ENCODE results near the gene B3GNT3. TPM values are rescaled to one million over a fixed set of nuclear protein-coding genes. Genes with fewer than 3 reads are reported as not detected.

The B3GNT3 gene
- total RNA-seq, 1 experiment from 2014 or later = 22.2 TPM

DNA sequence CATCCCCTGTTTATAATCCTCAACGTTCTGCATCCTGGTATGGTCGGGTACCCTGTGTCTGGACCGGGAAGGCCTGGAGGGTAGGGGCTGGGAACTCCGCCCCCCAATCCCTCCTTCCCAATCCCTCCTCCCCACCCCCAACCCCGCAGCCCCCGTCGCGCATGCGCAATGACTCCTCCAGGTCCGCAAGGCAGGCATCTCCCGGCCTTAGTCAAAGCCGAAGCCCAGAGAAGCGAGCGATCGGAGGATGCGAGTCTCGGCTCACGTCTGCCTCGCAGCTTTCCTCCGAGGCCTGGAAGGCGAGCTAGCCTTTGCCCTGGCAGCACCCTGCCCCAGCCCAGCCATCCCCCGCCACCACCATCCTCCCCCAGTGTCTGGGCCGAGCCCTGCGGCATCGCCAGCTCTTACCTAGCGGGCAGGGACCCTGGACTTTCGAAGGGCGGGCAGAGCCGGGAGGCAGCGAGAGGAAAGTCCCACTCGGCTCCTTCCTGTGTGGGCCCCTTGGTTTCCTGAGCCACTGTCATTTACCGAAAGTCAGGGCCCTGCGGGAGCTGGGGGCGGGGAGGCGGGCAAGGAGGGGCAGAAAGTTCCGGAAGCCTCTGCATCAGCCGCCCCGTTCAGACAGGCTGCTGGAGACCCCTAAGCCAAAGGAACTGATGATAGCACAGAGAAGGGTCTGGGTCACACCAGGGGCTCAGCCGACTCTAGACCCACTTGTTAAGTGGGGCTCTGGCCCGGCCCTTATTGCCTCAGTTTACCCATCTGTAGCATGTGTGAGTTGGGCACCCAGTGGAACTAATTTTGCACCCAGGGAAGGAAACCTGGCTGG, 52.8 kb downstream of the B3GNT3 start, which contains the start of gene JAK3:
Gene JAK3, minus strand, starts transcription at position 445 of the 829 bp plus-strand sequence. CDS start 3,565 bp downstream, outside the sequence.
- Histone ChIP-seq H3K79me2 (ENCODE audit: insufficient read depth, low read length) (peaks cover 9% of the 10 kb centered on the region), H3K4me2 (ENCODE audit: low read length) (no peak within 1 kb of the TSS), H3K27ac (ENCODE audit: low read depth, low read length) (no peak within 1 kb of the TSS), H2AFZ (ENCODE audit: low read depth, low read length, poor library complexity, severe bottlenecking) (no peak within 1 kb of the TSS), H3K9me3 (ENCODE audit: control insufficient read depth in 1 of 2, insufficient read depth in 1 of 2, low read depth in 1 of 2, low read length in 2 of 2) (no peaks in the 10 kb centered on the region), H3K4me1 (ENCODE audit: control insufficient read depth in 1 of 2, insufficient read depth in 2 of 2, low read length in 2 of 2) (peaks cover 7 to 25% of the 10 kb centered on the region in 2 experiments; a peak in 3 of 4 replicates), H3K4me3 (replicated peaks in 1 of 2; ENCODE audit: low read depth in 1 of 2, low read length in 2 of 2) (no peak within 1 kb of the TSS), H3K9ac (ENCODE audit: low read length) (no peak within 1 kb of the TSS), H3K9me2 (ENCODE audit: insufficient read depth) (no peaks in the 10 kb centered on the region), H4K20me1 (ENCODE audit: insufficient read depth) (no peaks in the 10 kb centered on the region), H3K36me3 (ENCODE audit: control insufficient read depth in 1 of 2, insufficient read depth in 2 of 2, low read length in 2 of 2) (no peaks in the 10 kb centered on the region), H3K27me3 (ENCODE audit: insufficient read depth, low read length) (no peaks in the 10 kb centered on the region)
- POLR2A ChIA-PET = no interaction called here
- intact Hi-C loops (cut with micrococcal nuclease) = no loop called here
- TF ChIP-seq, protein P1, sequence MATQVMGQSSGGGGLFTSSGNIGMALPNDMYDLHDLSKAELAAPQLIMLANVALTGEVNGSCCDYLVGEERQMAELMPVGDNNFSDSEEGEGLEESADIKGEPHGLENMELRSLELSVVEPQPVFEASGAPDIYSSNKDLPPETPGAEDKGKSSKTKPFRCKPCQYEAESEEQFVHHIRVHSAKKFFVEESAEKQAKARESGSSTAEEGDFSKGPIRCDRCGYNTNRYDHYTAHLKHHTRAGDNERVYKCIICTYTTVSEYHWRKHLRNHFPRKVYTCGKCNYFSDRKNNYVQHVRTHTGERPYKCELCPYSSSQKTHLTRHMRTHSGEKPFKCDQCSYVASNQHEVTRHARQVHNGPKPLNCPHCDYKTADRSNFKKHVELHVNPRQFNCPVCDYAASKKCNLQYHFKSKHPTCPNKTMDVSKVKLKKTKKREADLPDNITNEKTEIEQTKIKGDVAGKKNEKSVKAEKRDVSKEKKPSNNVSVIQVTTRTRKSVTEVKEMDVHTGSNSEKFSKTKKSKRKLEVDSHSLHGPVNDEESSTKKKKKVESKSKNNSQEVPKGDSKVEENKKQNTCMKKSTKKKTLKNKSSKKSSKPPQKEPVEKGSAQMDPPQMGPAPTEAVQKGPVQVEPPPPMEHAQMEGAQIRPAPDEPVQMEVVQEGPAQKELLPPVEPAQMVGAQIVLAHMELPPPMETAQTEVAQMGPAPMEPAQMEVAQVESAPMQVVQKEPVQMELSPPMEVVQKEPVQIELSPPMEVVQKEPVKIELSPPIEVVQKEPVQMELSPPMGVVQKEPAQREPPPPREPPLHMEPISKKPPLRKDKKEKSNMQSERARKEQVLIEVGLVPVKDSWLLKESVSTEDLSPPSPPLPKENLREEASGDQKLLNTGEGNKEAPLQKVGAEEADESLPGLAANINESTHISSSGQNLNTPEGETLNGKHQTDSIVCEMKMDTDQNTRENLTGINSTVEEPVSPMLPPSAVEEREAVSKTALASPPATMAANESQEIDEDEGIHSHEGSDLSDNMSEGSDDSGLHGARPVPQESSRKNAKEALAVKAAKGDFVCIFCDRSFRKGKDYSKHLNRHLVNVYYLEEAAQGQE (IDR thresholded peaks at IDR 0.05; ENCODE audit: low read depth) = no peak
- TF ChIP-seq RAD21 (IDR thresholded peaks at IDR 0.05; ENCODE audit: low read depth) (no peak), EZH2 (IDR thresholded peaks at IDR 0.05) (no peak), TCF7L2 (IDR thresholded peaks at IDR 0.05; ENCODE audit: borderline replicate concordance, extremely low read depth, insufficient read depth, insufficient read length) (no peak), EZH2phosphoT487 (IDR thresholded peaks at IDR 0.05; ENCODE audit: borderline replicate concordance) (no peak), SRF (IDR thresholded peaks at IDR 0.05; ENCODE audit: low read depth) (no peak), CEBPB (IDR thresholded peaks at IDR 0.05; ENCODE audit: low read depth) (no peak), POLR2AphosphoS5 (IDR thresholded peaks at IDR 0.05; ENCODE audit: low read depth, low read length) (no peak), POLR2A (IDR thresholded peaks at IDR 0.05; ENCODE audit: borderline replicate concordance, extremely low read depth, insufficient read depth, insufficient read length) (no peak), SP1 (IDR thresholded peaks at IDR 0.05; ENCODE audit: low read depth) (no peak), ZNF274 (IDR thresholded peaks at IDR 0.05; ENCODE audit: low read depth, low read length) (no peak), SIN3A (IDR thresholded peaks at IDR 0.05; ENCODE audit: low read depth) (no peak), CBX3 (IDR thresholded peaks at IDR 0.05; ENCODE audit: low read depth) (no peak), YY1 (IDR thresholded peaks at IDR 0.05; ENCODE audit: extremely low read depth, insufficient replicate concordance, low read depth, low read length) (no peak), ELF1 (IDR thresholded peaks at IDR 0.05; ENCODE audit: borderline replicate concordance, low read depth) (no peak), JUND (IDR thresholded peaks at IDR 0.05) (no peak), EGR1 (IDR thresholded peaks at IDR 0.05; ENCODE audit: low read depth) (no peak)
- TF ChIP-seq, protein P2, sequence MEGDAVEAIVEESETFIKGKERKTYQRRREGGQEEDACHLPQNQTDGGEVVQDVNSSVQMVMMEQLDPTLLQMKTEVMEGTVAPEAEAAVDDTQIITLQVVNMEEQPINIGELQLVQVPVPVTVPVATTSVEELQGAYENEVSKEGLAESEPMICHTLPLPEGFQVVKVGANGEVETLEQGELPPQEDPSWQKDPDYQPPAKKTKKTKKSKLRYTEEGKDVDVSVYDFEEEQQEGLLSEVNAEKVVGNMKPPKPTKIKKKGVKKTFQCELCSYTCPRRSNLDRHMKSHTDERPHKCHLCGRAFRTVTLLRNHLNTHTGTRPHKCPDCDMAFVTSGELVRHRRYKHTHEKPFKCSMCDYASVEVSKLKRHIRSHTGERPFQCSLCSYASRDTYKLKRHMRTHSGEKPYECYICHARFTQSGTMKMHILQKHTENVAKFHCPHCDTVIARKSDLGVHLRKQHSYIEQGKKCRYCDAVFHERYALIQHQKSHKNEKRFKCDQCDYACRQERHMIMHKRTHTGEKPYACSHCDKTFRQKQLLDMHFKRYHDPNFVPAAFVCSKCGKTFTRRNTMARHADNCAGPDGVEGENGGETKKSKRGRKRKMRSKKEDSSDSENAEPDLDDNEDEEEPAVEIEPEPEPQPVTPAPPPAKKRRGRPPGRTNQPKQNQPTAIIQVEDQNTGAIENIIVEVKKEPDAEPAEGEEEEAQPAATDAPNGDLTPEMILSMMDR (IDR thresholded peaks at IDR 0.05 in 2 of 3, conservative IDR thresholded peaks at IDR 0.05 in 1 of 3; ENCODE audit: borderline replicate concordance in 1 of 3, insufficient read depth in 1 of 3, low read depth in 2 of 3, low read length in 2 of 3) = no peak
- TF ChIP-seq, protein P3, sequence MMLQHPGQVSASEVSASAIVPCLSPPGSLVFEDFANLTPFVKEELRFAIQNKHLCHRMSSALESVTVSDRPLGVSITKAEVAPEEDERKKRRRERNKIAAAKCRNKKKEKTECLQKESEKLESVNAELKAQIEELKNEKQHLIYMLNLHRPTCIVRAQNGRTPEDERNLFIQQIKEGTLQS (IDR thresholded peaks at IDR 0.05) = no peak
- TF ChIP-seq, protein P4, sequence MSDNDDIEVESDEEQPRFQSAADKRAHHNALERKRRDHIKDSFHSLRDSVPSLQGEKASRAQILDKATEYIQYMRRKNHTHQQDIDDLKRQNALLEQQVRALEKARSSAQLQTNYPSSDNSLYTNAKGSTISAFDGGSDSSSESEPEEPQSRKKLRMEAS (IDR thresholded peaks at IDR 0.05) = no peak
- no peak for ATAC-seq
- CTCF ChIA-PET = no interaction called here
- no TSS peak for BruUV-seq (replicated peaks)
- RAD21 ChIA-PET (ENCODE audit: low non-redundant PET in 1 of 2, low total read pairs in 2 of 2, uncharacterized antibody in 2 of 2, unreplicated experiment in 2 of 2) = no interaction called here
- no peak for DNase-seq (ENCODE audit: low read depth, low spot score)

All from HCT116 (cell line).